Bronchial epithelial cell (primary cell): ENCODE measurements around the gene TP53TG5. TPM values are rescaled to one million over a fixed set of nuclear protein-coding genes. Genes with fewer than 3 reads are reported as not detected.

Experiments used
- DNase-seq: peaks from one replicate; pipeline ENCODE4 v3.0.0-alpha.2; 2010; ENCODE audit warnings: low read depth
- FAIRE-seq: peaks from 2 replicates; lab custom pipeline; 2011; peaks lifted over from hg19 to GRCh38; lab: Jason Lieb, UNC
- H3K27me3 ChIP-seq: 2 replicates; pipeline ENCODE4 v1.5.1; 2011; ENCODE audit warnings: low read length; ENCODE audit not compliant: control insufficient read depth, insufficient read depth
- H3K36me3 ChIP-seq: 2 replicates; pipeline ENCODE4 v1.5.1; 2011; ENCODE audit warnings: low read length; ENCODE audit not compliant: control insufficient read depth, insufficient read depth
- H3K4me3 ChIP-seq: 2 replicates; pipeline ENCODE4 v1.5.1; 2011; ENCODE audit warnings: mild to moderate bottlenecking, low read depth, low read length, control low read depth
- CTCF ChIP-seq: IDR thresholded peaks from 2 replicates; pipeline ENCODE4 v1.5.1; 2011; ENCODE audit warnings: mild to moderate bottlenecking, moderate library complexity, low read length, control low read depth, inconsistent platforms; ENCODE audit not compliant: insufficient read depth, severe bottlenecking
- total RNA-seq: library from RNA; depleted of rRNA; stranded (reverse); fragments of >200 nt; gene quantifications from 2 replicates; pipeline ENCODE4 v1.2.1, GENCODE V29; 2014

TP53TG5 gene
- total RNA-seq, 1 donor from 2014 or later, result not detected

- DNase-seq (peak; percentile 48), FAIRE-seq (no peak)
- Histone ChIP-seq H3K27me3 (no peaks in the 10 kb centered on the region), H3K4me3 (peak overlapping the region; percentile 74), H3K36me3 (no peaks in the 10 kb centered on the region)
- TF ChIP-seq CTCF, result no peak
Measured at GRCh38 chr20:45407067-45407745, 29.1 kb upstream of the TP53TG5 start.

GRCh38 chr20:45406260-45407066 is 28.3 kb upstream of the TP53TG5 start:
- Histone ChIP-seq H3K36me3 (no peaks in the 10 kb centered on the region), H3K27me3 (no peaks in the 10 kb centered on the region), H3K4me3 (peak overlapping the region; percentile 74)
- no peak for TF ChIP-seq CTCF
- DNase-seq (peak; percentile 36), FAIRE-seq (no peak)

GRCh38 chr20:45405571-45406259 is 27.6 kb upstream of the TP53TG5 start:
- no peak for FAIRE-seq
- Histone ChIP-seq H3K27me3 (no peaks in the 10 kb centered on the region), H3K36me3 (no peaks in the 10 kb centered on the region), H3K4me3 (peak overlapping the region; percentile 74)
- TF ChIP-seq CTCF, result no peak
- peak; percentile 52 for DNase-seq

GRCh38 chr20:45404438-45404837 is 26.3 kb upstream of the TP53TG5 start:
- no peak for DNase-seq
- TF ChIP-seq CTCF, result no peak
- Histone ChIP-seq H3K4me3 (no peak overlapping the region), H3K27me3 (no peaks in the 10 kb centered on the region), H3K36me3 (no peaks in the 10 kb centered on the region)
- FAIRE-seq, result no peak

- H3K4me3 ChIP-seq, result no peak overlapping the region
- H3K27me3 ChIP-seq, result no peaks in the 10 kb centered on the region
- no peak for TF ChIP-seq CTCF
- FAIRE-seq (no peak), DNase-seq (no peak)
- no peaks in the 10 kb centered on the region for H3K36me3 ChIP-seq
Measured at GRCh38 chr20:45402946-45403345, 24.8 kb upstream of the TP53TG5 start.
